ENCODE data around the gene SERHL2.
A peak's percentile ranks its signal among the peaks of the same experiment; 100 is the strongest.
"Not testable (repeated sequence)": the region's sequence is repeated elsewhere in the genome, so short reads cannot be mapped to it uniquely, and the experiment has no call there.

SERHL2 gene

GRCh38 chr22:42553475-42554361 is at the start of gene SERHL2:
Gene SERHL2 (plus strand): TSS chr22:42553956. CDS start chr22:42554021, 65 bp downstream.
- DNase-seq = peak; percentile 48

- not testable (repeated sequence) for DNase-seq
Measured at GRCh38 chr22:42508327-42508974, 45.3 kb upstream of the SERHL2 start.

GRCh38 chr22:42508975-42509364 is 44.8 kb upstream of the SERHL2 start:
- DNase-seq = not testable (repeated sequence)

GRCh38 chr22:42509548-42509947 is 44.2 kb upstream of the SERHL2 start:
- DNase-seq = no peak

- DNase-seq = no peak
Measured at GRCh38 chr22:42511401-42511891, 42.3 kb upstream of the SERHL2 start.

GRCh38 chr22:42512273-42512990 is 41.3 kb upstream of the SERHL2 start:
- DNase-seq = not testable (repeated sequence)

- not testable (repeated sequence) for DNase-seq
Measured at GRCh38 chr22:42514331-42514730, 39.4 kb upstream of the SERHL2 start.

GRCh38 chr22:42515304-42515703 is 38.5 kb upstream of the SERHL2 start:
- DNase-seq = not testable (repeated sequence)

GRCh38 chr22:42515896-42516295 is 37.9 kb upstream of the SERHL2 start:
- DNase-seq = no peak

GRCh38 chr22:42517103-42517502 is 36.7 kb upstream of the SERHL2 start:
- DNase-seq = not testable (repeated sequence)

GRCh38 chr22:42518638-42519524 is 34.9 kb upstream of the SERHL2 start:
- DNase-seq = not testable (repeated sequence)

- DNase-seq = peak; percentile 22
Measured at GRCh38 chr22:42519525-42520401, 34.0 kb upstream of the SERHL2 start, which contains the start of gene RRP7A. Gene RRP7A (minus strand): TSS chr22:42519796. CDS start chr22:42519786, 10 bp downstream.

- no peak for DNase-seq
Measured at GRCh38 chr22:42521228-42521546, 32.6 kb upstream of the SERHL2 start.

GRCh38 chr22:42522546-42522945 is 31.2 kb upstream of the SERHL2 start:
- DNase-seq = no peak

- DNase-seq = no peak
Measured at GRCh38 chr22:42528591-42529307, 25.0 kb upstream of the SERHL2 start.

GRCh38 chr22:42529435-42529834 is 24.3 kb upstream of the SERHL2 start:
- DNase-seq = not testable (repeated sequence)

- DNase-seq = not testable (repeated sequence)
Measured at GRCh38 chr22:42531401-42532084, 22.2 kb upstream of the SERHL2 start.

- DNase-seq = no peak
Measured at GRCh38 chr22:42533638-42533977, 20.1 kb upstream of the SERHL2 start.

- not testable (repeated sequence) for DNase-seq
Measured at GRCh38 chr22:42535082-42535731, 18.5 kb upstream of the SERHL2 start.

Data from DMS153 (cell line).